Lower leg skin (tissue), 3 donors: Measurements from ENCODE around the gene KLHL40.

ENCODE experiments used
- CTCF ChIP-seq, 3 donors: fragments of 450-650 bp; IDR thresholded peaks; one replicate each; pipeline ENCODE4 v1.5.1; 2016; ENCODE audit warnings: antibody characterized with exemption in 3 of 3, mild to moderate bottlenecking in 3 of 3, moderate library complexity in 2 of 3
- POLR2A ChIP-seq, 2 donors: fragments of 450-650 bp; IDR thresholded peaks; one replicate each; pipeline ENCODE4 v1.6.1; 2016 to 2017; ENCODE audit warnings: antibody characterized with exemption in 2 of 2, mild to moderate bottlenecking in 1 of 2, moderate library complexity in 1 of 2

GRCh38 chr3:42640771-42641370 lies 44.5 kb upstream of the KLHL40 start:
- no peak for TF ChIP-seq CTCF (IDR thresholded peaks at IDR 0.05)
- no peak for TF ChIP-seq POLR2A (IDR thresholded peaks at IDR 0.05)
